AG09319 (cell line): ENCODE results near the gene IL32.
"Not testable (repeated sequence)": the region's sequence is repeated elsewhere in the genome, so short reads cannot be mapped to it uniquely, and the experiment has no call there.

Experiments used
- DNase-seq: peaks from one replicate; pipeline ENCODE4 v3.0.0-alpha.2; 2010; ENCODE audit warnings: low read depth; ENCODE audit errors: extremely low read depth
- TF ChIP-seq, protein P1 (sequence below): IDR thresholded peaks from 2 replicates; pipeline ENCODE4 v1.5.1; 2011; ENCODE audit warnings: low read depth, mild to moderate bottlenecking, inconsistent platforms, low read length, moderate library complexity

The IL32 gene

DNA sequence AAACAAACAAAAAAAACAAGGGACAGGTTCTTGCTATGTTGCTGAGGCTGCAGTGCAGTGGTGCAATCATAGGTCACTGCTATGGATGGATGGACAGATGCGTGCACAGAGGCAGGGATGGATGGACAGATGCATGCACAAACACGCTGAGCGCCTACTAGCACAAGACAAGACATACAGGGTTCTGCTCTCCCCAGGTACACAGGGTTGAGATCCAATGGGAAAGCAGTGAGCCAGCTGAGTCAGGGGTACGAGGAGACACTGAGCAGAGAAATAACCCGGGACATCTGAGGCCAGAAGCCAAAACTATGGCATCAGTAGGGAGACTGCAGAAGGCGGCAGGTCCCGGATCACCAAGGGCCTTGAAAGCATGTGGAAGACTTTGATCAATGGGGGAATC is 6.2 kb downstream of the IL32 start:
- no peak for DNase-seq
- TF ChIP-seq, protein P1, sequence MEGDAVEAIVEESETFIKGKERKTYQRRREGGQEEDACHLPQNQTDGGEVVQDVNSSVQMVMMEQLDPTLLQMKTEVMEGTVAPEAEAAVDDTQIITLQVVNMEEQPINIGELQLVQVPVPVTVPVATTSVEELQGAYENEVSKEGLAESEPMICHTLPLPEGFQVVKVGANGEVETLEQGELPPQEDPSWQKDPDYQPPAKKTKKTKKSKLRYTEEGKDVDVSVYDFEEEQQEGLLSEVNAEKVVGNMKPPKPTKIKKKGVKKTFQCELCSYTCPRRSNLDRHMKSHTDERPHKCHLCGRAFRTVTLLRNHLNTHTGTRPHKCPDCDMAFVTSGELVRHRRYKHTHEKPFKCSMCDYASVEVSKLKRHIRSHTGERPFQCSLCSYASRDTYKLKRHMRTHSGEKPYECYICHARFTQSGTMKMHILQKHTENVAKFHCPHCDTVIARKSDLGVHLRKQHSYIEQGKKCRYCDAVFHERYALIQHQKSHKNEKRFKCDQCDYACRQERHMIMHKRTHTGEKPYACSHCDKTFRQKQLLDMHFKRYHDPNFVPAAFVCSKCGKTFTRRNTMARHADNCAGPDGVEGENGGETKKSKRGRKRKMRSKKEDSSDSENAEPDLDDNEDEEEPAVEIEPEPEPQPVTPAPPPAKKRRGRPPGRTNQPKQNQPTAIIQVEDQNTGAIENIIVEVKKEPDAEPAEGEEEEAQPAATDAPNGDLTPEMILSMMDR, result no peak

DNA sequence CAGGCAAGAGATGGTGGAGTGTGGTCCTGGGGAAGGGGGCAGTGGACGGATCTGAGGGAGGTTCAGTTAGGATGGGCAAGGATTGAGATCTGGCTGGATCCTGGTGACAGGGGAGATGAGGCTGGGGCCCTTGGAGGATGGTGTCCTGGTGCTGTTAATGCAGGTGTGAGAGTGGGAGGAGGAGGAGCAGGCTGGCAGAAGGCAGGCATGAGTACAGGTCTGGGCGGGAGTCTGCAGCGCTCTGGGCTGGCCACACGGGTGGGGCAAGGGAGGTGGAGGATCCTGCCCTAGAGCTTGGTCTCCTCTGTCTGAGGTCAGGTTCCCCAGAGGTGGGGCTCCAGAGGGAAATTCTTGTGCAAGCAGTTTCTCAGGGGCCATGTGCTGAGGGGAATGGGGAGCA is 6.7 kb downstream of the IL32 start:
- DNase-seq, result not testable (repeated sequence)

DNA sequence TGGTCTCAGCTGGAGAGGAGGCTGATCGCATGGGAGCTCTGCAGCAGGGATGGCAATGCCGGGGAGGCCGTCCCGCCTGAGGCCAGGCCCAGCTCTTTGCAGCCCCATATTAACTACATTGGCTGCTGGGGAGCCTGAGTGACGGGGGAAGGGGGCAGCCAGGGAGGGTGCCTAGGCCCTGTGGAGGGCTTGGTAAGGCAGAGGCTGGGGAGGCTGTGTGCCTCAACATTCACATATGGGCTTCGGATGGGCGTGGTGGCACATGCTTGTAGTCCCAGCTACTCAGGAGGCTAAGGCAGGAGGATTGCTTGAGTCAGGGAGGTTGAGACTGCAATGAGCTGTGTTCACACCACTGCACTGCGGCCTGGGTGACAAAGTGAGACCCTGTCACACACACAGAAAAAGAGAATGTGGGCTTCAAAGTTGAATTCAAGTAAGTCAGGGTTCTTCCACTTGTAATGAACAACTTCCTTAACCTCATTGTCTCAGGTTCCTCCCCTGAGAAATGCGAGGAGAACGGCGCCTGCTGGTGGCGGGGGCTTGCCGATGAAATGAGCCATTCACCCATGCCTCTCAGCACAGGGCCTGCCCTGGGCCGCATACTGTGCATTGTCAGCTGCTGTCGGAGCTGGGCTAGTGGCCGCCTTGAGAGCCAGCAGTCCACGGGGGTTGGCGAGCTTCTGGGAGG is 7.3 kb downstream of the IL32 start:
- DNase-seq, result not testable (repeated sequence)

DNA sequence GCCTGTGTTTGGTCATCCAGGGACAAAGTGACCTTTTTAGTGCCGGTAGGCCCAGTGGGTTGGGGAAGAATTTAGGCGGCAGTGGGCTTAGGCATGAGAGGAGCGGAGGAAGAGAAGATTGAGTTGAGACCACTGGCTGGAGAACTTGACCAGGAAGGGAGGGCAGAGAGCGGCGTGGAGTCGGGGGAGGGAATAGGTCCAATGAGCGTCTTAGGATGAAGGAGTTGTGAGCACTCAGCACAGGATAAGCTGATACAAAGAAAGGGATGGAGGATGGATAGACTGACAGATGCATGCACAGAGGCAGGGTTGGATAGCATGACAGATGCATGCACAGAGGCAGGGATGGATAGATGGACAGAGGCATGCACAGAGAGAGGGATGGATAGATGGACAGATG is 8.0 kb downstream of the IL32 start:
- no peak for DNase-seq

DNA sequence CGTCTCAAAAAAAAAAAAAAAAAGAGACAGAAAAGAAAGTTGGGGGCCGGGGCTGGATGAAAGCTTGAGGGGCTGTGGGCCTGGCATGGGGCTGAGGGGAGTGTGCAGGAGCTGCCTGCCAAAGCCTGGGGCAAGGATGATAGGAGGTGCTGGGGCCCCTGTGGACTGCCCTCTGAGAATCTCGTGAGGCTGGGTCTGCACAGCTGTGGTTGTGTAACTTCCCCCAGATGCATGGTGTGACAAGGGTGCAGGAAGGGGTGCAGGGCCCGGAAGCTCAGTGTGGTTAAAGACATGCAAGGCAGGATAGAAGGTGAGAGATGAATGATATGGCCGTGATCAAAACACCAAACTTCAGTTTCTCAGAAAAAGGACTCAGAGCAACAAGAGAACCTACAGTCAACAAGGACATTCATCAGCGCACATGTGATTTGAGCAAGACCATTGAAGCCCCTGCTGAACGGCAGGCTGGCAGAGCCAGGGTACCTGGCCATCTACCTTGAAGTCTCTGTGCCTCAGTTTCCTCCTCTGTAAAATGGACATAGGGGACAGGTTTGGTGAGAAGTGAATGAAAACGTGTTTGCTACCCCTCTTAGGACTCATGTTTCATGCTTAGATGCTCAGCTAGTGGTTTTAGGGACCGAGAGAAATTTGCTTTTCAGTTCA is 9.6 kb downstream of the IL32 start:
- no peak for DNase-seq
- TF ChIP-seq, protein P1, result no peak

More for the DNA sequence above, 8.0 kb downstream of the IL32 start:
- TF ChIP-seq, protein P1, result no peak

DNA sequence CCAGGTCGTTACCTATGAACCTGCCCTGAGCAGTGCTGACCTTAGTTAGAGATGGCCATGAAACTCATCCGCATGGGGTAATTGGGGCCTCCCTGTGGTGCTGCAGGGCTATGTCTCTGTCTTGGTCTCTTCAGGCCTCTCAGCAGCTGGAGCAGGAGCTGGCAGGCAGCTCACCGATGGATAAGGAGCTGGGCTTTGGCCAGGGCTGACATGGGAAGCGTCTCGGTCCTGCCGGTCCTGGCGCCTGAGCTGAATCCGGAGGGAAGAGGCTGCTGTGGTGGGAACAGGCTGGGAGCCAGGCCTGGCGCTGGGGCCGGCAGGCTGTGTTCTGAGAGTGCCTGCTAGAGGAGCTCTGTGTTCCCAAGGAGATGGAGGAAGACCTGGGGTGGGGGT is 10.1 kb downstream of the IL32 start:
- TF ChIP-seq, protein P1, result no peak
- DNase-seq, result no peak

DNA sequence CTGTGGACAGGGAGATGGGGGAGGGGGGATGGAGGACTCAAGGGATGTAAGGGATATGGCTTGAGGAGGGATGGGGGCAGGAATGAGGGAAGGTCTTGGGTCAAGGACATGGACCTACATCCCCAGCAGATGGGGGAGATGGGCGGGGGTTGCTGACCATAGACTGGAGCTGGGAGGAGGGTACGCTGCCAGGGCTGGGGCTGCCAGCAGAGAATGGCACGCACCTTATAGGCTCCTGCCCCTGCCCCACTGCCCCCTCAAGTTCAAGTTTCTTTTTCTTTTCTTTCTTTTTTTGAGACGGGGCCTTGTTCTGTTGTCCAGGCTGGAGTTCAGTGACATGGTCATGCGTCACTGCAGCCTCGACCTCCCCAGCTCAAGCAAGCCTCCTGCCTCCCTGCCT is 10.5 kb downstream of the IL32 start:
- not testable (repeated sequence) for DNase-seq

DNA sequence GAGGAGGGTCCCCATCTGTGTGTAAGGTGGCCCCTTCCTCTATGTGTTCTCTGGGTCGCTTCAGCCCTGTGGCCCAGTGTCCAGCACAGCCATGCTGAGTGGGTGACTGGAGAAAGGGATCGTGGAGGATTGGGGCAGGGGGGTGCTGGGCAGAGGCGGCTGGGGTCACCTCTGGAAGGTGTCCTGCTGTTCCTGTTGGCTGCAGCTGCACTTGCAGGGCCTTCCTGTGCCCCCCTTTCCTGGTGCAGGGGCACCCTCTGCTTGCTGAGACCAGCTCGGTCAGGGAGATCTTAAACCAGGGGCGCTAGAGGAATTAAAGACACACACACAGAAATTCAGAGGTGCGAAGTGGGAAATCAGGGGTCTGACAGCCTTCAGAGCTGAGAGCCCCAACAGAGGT is 11.1 kb downstream of the IL32 start:
- DNase-seq, result no peak
- TF ChIP-seq, protein P1, result no peak

DNA sequence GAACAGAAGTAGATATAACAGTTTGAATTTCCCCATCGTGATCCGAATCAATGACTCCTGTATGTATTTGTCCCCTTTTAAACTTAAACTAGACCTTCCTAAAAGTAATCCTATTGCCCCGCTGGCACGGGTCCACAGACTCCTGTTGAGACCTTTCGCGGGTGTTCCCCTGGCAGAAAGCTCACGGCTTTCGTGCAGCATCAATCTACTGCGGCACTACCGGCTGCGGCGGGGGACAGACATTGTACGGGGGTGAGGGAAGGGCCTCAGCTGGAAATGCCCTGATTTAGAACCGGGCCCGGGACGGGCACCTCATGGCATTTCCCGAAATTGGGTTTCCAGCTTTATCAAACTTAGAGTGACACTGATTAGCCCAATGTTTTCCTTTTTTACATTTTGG is 14.6 kb downstream of the IL32 start:
- no peak for DNase-seq
- TF ChIP-seq, protein P1, result no peak

DNA sequence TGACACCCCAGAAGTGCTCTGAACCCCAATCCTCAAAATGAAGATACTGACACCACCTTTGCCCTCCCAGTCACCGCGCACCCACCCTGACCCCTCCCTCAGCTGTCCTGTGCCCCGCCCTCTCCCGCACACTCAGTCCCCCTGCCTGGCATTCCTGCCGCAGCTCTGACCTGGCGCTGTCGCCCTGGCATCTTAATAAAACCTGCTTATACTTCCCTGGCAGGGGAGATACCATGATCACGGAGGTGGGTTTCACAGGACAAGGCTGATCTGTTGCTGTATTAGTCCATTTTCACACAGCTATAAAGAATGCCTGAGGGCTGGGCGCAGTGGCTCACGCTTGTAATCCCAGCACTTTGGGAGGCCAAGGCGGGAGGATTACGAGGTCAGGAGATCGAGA is 16.5 kb downstream of the IL32 start:
- DNase-seq, result not testable (repeated sequence)

DNA sequence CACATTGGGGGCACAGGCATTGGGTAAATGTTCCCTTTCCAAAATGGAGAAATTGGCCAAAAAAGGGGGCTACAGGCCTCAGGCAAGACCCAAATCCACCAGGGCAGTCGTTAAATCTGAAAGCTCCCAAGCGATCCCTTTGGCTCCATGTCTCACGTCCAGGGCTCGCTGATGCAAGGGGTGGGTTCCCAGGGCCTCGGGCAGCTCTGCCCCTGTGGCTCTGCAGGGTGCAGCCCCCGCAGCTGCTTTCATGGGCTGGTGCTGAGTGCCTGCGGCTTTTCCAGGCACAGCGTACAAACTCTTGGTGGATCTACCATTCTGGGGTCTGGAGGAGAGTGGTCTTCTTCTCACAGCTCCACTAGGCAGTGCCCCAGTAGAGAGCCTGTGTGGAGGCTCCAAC is 18.0 kb downstream of the IL32 start:
- not testable (repeated sequence) for DNase-seq
